Testis (tissue), 2 donors: ENCODE data around the gene FRY.

Source experiments
- POLR2A ChIP-seq: fragments of 450-650 bp; IDR thresholded peaks from one replicate; pipeline ENCODE4 v1.6.1; 2017; ENCODE audit warnings: antibody characterized with exemption, mild to moderate bottlenecking, moderate library complexity
- TF ChIP-seq, protein P1 (sequence below), 3 experiments: fragments of 450-650 bp in 2 of 3; fragments of 200-600 bp in 1 of 3; sonication (generic) in 1 of 3; IDR thresholded peaks; one replicate each; pipeline ENCODE4 v1.5.1; 2016 to 2019; ENCODE audit warnings: antibody characterized with exemption in 3 of 3, mild to moderate bottlenecking in 2 of 3, moderate library complexity in 1 of 3

DNA sequence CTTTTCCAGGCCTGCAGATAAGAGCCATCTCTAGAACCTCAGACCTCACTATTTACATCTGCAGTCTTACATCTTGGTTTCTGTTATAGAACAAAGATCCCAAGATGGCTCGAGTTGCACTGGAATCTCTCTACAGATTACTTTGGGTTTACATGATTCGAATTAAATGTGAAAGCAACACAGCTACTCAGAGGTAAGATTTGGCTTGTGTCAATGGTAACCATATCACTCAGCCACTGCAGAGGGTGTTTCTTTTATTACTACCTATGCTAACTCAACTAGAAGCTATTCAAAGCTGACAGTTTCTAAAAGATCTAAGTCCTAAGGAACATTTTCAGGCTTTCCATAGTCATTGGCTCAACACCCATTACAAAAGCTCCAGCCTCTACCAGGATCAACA lies 115.6 kb downstream of the FRY start:
- TF ChIP-seq, protein P1, sequence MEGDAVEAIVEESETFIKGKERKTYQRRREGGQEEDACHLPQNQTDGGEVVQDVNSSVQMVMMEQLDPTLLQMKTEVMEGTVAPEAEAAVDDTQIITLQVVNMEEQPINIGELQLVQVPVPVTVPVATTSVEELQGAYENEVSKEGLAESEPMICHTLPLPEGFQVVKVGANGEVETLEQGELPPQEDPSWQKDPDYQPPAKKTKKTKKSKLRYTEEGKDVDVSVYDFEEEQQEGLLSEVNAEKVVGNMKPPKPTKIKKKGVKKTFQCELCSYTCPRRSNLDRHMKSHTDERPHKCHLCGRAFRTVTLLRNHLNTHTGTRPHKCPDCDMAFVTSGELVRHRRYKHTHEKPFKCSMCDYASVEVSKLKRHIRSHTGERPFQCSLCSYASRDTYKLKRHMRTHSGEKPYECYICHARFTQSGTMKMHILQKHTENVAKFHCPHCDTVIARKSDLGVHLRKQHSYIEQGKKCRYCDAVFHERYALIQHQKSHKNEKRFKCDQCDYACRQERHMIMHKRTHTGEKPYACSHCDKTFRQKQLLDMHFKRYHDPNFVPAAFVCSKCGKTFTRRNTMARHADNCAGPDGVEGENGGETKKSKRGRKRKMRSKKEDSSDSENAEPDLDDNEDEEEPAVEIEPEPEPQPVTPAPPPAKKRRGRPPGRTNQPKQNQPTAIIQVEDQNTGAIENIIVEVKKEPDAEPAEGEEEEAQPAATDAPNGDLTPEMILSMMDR (IDR thresholded peaks at IDR 0.05) = no peak
- no peak for TF ChIP-seq POLR2A
